ENCODE data around the gene OR9G4.

OR9G4 gene

GRCh38 chr11:56706486-56706885 is 42.0 kb downstream of the OR9G4 start:
- no peaks in the 10 kb centered on the region for H3K9me3 ChIP-seq (replicated peaks in 1 of 2; ENCODE audit: control insufficient read depth in 2 of 2, insufficient read depth in 1 of 2, low read depth in 1 of 2, low read length in 2 of 2)
- DNase-seq (ENCODE audit: low spot score): no peak
- H4K8ac ChIP-seq (ENCODE audit: low read depth, low read length): no peak overlapping the region
- H3K18ac ChIP-seq (ENCODE audit: low read length): no peak overlapping the region
- H2BK120ac ChIP-seq (ENCODE audit: low read depth, low read length): no peak overlapping the region
- H4K91ac ChIP-seq (ENCODE audit: low read depth, low read length, poor library complexity): no peak overlapping the region
- H3K36me3 ChIP-seq (replicated peaks in 1 of 2; ENCODE audit: control insufficient read depth in 2 of 2, insufficient read depth in 2 of 2, low read length in 2 of 2): no peaks in the 10 kb centered on the region
- no peaks in the 10 kb centered on the region for H3K27me3 ChIP-seq (ENCODE audit: control insufficient read depth in 3 of 3, insufficient read depth in 3 of 3, low read depth in 1 of 3, low read length in 3 of 3)
- no peak overlapping the region for H3K14ac ChIP-seq (ENCODE audit: low read length)
- no peak overlapping the region for H2BK12ac ChIP-seq (ENCODE audit: low read length)
- no peak overlapping the region for H3K4ac ChIP-seq (ENCODE audit: low read length)
- no peak overlapping the region for H2BK5ac ChIP-seq (ENCODE audit: low read length)
- WGBS, 2 donors (ENCODE audit: extremely low coverage in 2 of 2, insufficient read length in 2 of 2, insufficient replicate concordance in 1 of 2): no CpG with 5 or more reads among the region's 2 CpGs
- no peaks in the 10 kb centered on the region for H3K4me1 ChIP-seq (ENCODE audit: control insufficient read depth in 2 of 2, insufficient read depth in 1 of 2, low read depth in 1 of 2, low read length in 2 of 2)
- H2AK5ac ChIP-seq (ENCODE audit: low read depth, low read length): no peak overlapping the region
- no peak overlapping the region for H3K23ac ChIP-seq (ENCODE audit: low read depth, low read length, poor library complexity)
- no peak overlapping the region for H2BK15ac ChIP-seq (ENCODE audit: low read length)
- no peak overlapping the region for H3K9ac ChIP-seq (ENCODE audit: low read depth, low read length, poor library complexity)
- H3K4me2 ChIP-seq (ENCODE audit: insufficient read depth, low read length, poor library complexity, severe bottlenecking): no peak overlapping the region
- no peak overlapping the region for H3K27ac ChIP-seq (replicated peaks; ENCODE audit: low read length)
- H3K79me1 ChIP-seq (ENCODE audit: low read depth, low read length): no peaks in the 10 kb centered on the region
- no peak overlapping the region for H3K4me3 ChIP-seq (ENCODE audit: low read length in 2 of 2)
- no peak overlapping the region for H2AFZ ChIP-seq (ENCODE audit: low read length)

GRCh38 chr11:56705784-56706396 is 42.6 kb downstream of the OR9G4 start:
- H3K4me1 ChIP-seq (ENCODE audit: control insufficient read depth in 2 of 2, insufficient read depth in 1 of 2, low read depth in 1 of 2, low read length in 2 of 2): no peaks in the 10 kb centered on the region
- H3K27me3 ChIP-seq (ENCODE audit: control insufficient read depth in 3 of 3, insufficient read depth in 3 of 3, low read depth in 1 of 3, low read length in 3 of 3): no peaks in the 10 kb centered on the region
- H4K8ac ChIP-seq (ENCODE audit: low read depth, low read length): no peak overlapping the region
- no peak overlapping the region for H2BK15ac ChIP-seq (ENCODE audit: low read length)
- H3K4me3 ChIP-seq (ENCODE audit: low read length in 2 of 2): no peak overlapping the region
- H3K36me3 ChIP-seq (replicated peaks in 1 of 2; ENCODE audit: control insufficient read depth in 2 of 2, insufficient read depth in 2 of 2, low read length in 2 of 2): no peaks in the 10 kb centered on the region
- H2AK5ac ChIP-seq (ENCODE audit: low read depth, low read length): no peak overlapping the region
- no peak overlapping the region for H4K91ac ChIP-seq (ENCODE audit: low read depth, low read length, poor library complexity)
- H3K27ac ChIP-seq (replicated peaks; ENCODE audit: low read length): no peak overlapping the region
- no peaks in the 10 kb centered on the region for H3K9me3 ChIP-seq (replicated peaks in 1 of 2; ENCODE audit: control insufficient read depth in 2 of 2, insufficient read depth in 1 of 2, low read depth in 1 of 2, low read length in 2 of 2)
- no peak overlapping the region for H3K23ac ChIP-seq (ENCODE audit: low read depth, low read length, poor library complexity)
- H3K4ac ChIP-seq (ENCODE audit: low read length): no peak overlapping the region
- no peak overlapping the region for H3K18ac ChIP-seq (ENCODE audit: low read length)
- H3K9ac ChIP-seq (ENCODE audit: low read depth, low read length, poor library complexity): no peak overlapping the region
- no peak for DNase-seq (ENCODE audit: low spot score)
- no peak overlapping the region for H3K14ac ChIP-seq (ENCODE audit: low read length)
- H3K79me1 ChIP-seq (ENCODE audit: low read depth, low read length): no peaks in the 10 kb centered on the region
- no peak overlapping the region for H2AFZ ChIP-seq (ENCODE audit: low read length)
- H2BK12ac ChIP-seq (ENCODE audit: low read length): no peak overlapping the region
- WGBS, 2 donors (ENCODE audit: extremely low coverage in 2 of 2, insufficient read length in 2 of 2, insufficient replicate concordance in 1 of 2): no CpG with 5 or more reads among the region's 1 CpG
- H2BK120ac ChIP-seq (ENCODE audit: low read depth, low read length): no peak overlapping the region
- H2BK5ac ChIP-seq (ENCODE audit: low read length): no peak overlapping the region
- no peak overlapping the region for H3K4me2 ChIP-seq (ENCODE audit: insufficient read depth, low read length, poor library complexity, severe bottlenecking)

GRCh38 chr11:56700914-56701485 is 47.5 kb downstream of the OR9G4 start:
- no peak overlapping the region for H2BK120ac ChIP-seq (ENCODE audit: low read depth, low read length)
- H3K9me3 ChIP-seq (replicated peaks in 1 of 2; ENCODE audit: control insufficient read depth in 2 of 2, insufficient read depth in 1 of 2, low read depth in 1 of 2, low read length in 2 of 2): no peaks in the 10 kb centered on the region
- H4K8ac ChIP-seq (ENCODE audit: low read depth, low read length): no peak overlapping the region
- no peak for DNase-seq (ENCODE audit: low spot score)
- H4K91ac ChIP-seq (ENCODE audit: low read depth, low read length, poor library complexity): no peak overlapping the region
- no peak overlapping the region for H2BK15ac ChIP-seq (ENCODE audit: low read length)
- no peak overlapping the region for H3K4me2 ChIP-seq (ENCODE audit: insufficient read depth, low read length, poor library complexity, severe bottlenecking)
- no peaks in the 10 kb centered on the region for H3K79me1 ChIP-seq (ENCODE audit: low read depth, low read length)
- H2BK12ac ChIP-seq (ENCODE audit: low read length): no peak overlapping the region
- H2AFZ ChIP-seq (ENCODE audit: low read length): no peak overlapping the region
- no peaks in the 10 kb centered on the region for H3K36me3 ChIP-seq (replicated peaks in 1 of 2; ENCODE audit: control insufficient read depth in 2 of 2, insufficient read depth in 2 of 2, low read length in 2 of 2)
- H3K14ac ChIP-seq (ENCODE audit: low read length): no peak overlapping the region
- H3K18ac ChIP-seq (ENCODE audit: low read length): no peak overlapping the region
- H3K27ac ChIP-seq (replicated peaks; ENCODE audit: low read length): no peak overlapping the region
- H3K9ac ChIP-seq (ENCODE audit: low read depth, low read length, poor library complexity): no peak overlapping the region
- no peak overlapping the region for H3K4ac ChIP-seq (ENCODE audit: low read length)
- H3K27me3 ChIP-seq (ENCODE audit: control insufficient read depth in 3 of 3, insufficient read depth in 3 of 3, low read depth in 1 of 3, low read length in 3 of 3): no peaks in the 10 kb centered on the region
- H3K4me1 ChIP-seq (ENCODE audit: control insufficient read depth in 2 of 2, insufficient read depth in 1 of 2, low read depth in 1 of 2, low read length in 2 of 2): no peaks in the 10 kb centered on the region
- WGBS, 2 donors (ENCODE audit: extremely low coverage in 2 of 2, insufficient read length in 2 of 2, insufficient replicate concordance in 1 of 2): no CpG with 5 or more reads among the region's 8 CpGs
- no peak overlapping the region for H2AK5ac ChIP-seq (ENCODE audit: low read depth, low read length)
- no peak overlapping the region for H3K4me3 ChIP-seq (ENCODE audit: low read length in 2 of 2)
- no peak overlapping the region for H2BK5ac ChIP-seq (ENCODE audit: low read length)
- H3K23ac ChIP-seq (ENCODE audit: low read depth, low read length, poor library complexity): no peak overlapping the region

GRCh38 chr11:56700242-56700913 is 48.1 kb downstream of the OR9G4 start:
- Histone ChIP-seq H4K8ac (ENCODE audit: low read depth, low read length) (no peak overlapping the region), H2BK5ac (ENCODE audit: low read length) (no peak overlapping the region), H3K36me3 (replicated peaks in 1 of 2; ENCODE audit: control insufficient read depth in 2 of 2, insufficient read depth in 2 of 2, low read length in 2 of 2) (no peaks in the 10 kb centered on the region), H3K4ac (ENCODE audit: low read length) (no peak overlapping the region), H3K9me3 (replicated peaks in 1 of 2; ENCODE audit: control insufficient read depth in 2 of 2, insufficient read depth in 1 of 2, low read depth in 1 of 2, low read length in 2 of 2) (no peaks in the 10 kb centered on the region), H3K23ac (ENCODE audit: low read depth, low read length, poor library complexity) (no peak overlapping the region), H3K9ac (ENCODE audit: low read depth, low read length, poor library complexity) (no peak overlapping the region), H3K14ac (ENCODE audit: low read length) (no peak overlapping the region), H2BK12ac (ENCODE audit: low read length) (no peak overlapping the region), H2BK15ac (ENCODE audit: low read length) (no peak overlapping the region), H3K27ac (replicated peaks; ENCODE audit: low read length) (no peak overlapping the region), H3K4me2 (ENCODE audit: insufficient read depth, low read length, poor library complexity, severe bottlenecking) (no peak overlapping the region), H4K91ac (ENCODE audit: low read depth, low read length, poor library complexity) (no peak overlapping the region), H3K79me1 (ENCODE audit: low read depth, low read length) (no peaks in the 10 kb centered on the region), H2AFZ (ENCODE audit: low read length) (no peak overlapping the region), H3K4me1 (ENCODE audit: control insufficient read depth in 2 of 2, insufficient read depth in 1 of 2, low read depth in 1 of 2, low read length in 2 of 2) (no peaks in the 10 kb centered on the region), H3K27me3 (ENCODE audit: control insufficient read depth in 3 of 3, insufficient read depth in 3 of 3, low read depth in 1 of 3, low read length in 3 of 3) (no peaks in the 10 kb centered on the region), H3K4me3 (ENCODE audit: low read length in 2 of 2) (no peak overlapping the region), H2BK120ac (ENCODE audit: low read depth, low read length) (no peak overlapping the region), H3K18ac (ENCODE audit: low read length) (no peak overlapping the region), H2AK5ac (ENCODE audit: low read depth, low read length) (no peak overlapping the region)
- no CpG with 5 or more reads among the region's 10 CpGs for WGBS, 2 donors (ENCODE audit: extremely low coverage in 2 of 2, insufficient read length in 2 of 2, insufficient replicate concordance in 1 of 2)
- DNase-seq (ENCODE audit: low spot score): no peak

Data from neuronal stem cell (in vitro differentiated cells).